Kidney glomerular epithelial cell (primary cell): ENCODE measurements around the gene SYT9.

Source experiments
- DNase-seq: peaks from one replicate; lab custom pipeline; 2025; lab: John Stamatoyannopoulos, UW

The SYT9 gene

DNA sequence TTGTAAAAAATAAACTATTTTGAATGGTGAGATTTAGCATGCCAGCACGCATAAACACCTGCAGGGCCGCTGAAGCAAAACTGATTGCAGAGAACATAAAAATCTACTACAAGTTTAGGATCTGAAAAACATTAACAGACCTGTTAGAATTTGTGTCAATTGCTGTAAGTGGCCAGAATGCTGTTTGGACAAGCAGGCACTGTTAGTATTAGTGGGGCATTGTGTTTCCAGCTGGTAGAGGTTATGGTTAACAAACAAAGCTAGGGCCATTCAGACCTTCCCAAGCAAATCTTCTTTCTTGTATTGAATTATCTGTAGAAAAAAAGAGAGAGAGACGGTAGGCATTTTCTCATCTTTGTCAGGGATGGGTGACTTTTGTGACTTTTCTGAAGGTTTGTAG is 176.0 kb downstream of the SYT9 start:
- no peak for DNase-seq

- no peak for DNase-seq
Measured at GRCh38 chr11:7428196-7428595, 176.5 kb downstream of the SYT9 start.

DNA sequence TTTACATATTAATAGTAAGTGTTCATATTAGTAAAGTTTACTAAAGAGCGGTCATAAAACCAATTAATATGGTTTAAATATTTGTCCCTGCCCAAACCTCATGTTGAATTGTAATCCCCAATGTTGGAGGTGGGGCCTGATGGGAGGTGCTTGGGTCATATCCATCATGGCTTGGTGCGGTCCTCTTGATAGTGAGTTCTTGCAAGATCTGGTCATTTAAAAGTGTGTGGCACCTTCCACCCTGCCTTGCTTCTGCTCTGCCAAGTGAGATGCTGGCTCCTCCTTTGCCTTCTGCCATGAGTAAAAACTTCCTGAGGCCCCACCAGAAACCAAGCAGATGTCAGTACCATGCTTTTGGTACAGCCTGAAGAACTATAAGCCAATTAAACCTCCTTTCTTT is 178.8 kb downstream of the SYT9 start:
- DNase-seq = no peak

GRCh38 chr11:7435176-7435575 is 183.5 kb downstream of the SYT9 start:
- DNase-seq = no peak

GRCh38 chr11:7436146-7436545 is 184.4 kb downstream of the SYT9 start:
- DNase-seq = no peak

GRCh38 chr11:7436657-7437056 is 185.0 kb downstream of the SYT9 start:
- DNase-seq = no peak

DNA sequence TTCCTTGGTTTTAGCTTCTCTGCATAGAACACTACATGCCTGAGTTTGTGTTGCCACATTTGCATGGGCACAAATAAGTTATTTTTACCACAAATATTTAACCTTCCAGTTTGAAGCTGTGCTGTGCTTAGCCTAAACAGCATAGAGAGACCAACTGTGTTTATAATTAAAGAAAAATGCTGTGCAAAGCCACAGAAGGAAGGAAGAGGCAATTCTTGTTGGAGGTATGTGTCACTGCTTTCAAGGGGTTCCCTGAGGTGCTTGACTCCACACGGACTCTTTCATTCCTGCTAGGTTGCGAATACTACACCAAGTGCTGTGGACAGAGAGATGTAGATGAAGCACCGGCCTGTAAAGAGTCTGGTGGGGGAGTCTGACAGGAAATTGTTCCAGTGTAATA is 186.0 kb downstream of the SYT9 start:
- DNase-seq = no peak

DNA sequence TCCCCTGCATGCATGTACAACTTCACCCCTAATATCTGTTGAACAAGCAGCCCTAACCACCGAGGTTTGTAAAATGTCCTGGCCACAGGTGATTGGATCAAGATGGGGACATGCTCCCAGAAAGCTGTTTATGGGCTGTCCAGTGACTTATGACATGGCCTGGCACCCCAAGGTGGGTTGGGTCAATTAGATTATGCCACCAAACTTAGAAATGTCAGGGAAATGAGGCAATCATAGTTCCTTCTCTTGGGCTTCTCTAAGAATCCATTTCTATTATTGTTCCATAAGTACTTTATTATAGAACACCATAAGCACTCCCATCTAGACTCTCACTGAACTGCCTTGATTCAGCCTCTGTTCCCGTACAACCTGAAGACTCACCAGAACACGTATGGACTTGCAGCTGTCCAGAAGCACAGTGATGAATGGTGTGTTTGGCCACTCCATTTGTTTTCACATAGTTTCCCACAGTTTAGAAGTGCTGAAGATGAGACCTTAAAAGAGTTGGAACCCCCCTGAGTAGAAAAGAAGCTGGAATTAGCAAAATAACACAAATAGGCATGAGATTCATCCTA is 188.1 kb downstream of the SYT9 start:
- DNase-seq = no peak

DNA sequence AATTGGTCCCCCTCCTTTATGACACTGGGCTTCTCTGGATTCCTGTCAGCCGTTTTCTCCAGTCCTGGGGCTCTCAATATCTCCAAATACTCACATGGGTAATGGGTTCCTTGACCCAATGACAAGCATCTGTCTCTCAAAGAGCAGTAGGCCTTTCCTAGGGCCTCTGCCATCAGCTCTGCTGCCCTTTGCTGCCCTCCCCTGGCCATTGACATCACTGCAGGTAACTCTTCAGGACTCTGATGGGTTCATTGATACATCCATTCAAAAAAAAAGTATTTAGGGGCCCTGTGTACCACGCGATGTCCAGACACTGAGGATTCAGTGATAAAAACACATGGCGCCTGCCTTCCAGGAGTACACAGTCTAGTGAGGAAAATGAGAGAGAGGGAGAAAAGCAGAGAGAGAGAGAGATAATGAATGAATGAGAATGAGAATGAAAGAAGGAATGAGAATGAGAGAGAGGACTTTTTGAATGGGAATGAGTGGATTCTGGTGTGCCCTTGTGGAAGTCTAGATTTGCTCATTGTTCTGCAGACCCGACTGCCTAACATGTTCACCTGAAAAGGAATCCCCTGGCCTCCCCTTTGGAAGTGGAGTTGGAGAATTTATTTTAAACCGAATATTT is 191.0 kb downstream of the SYT9 start:
- DNase-seq = peak; percentile 34

DNA sequence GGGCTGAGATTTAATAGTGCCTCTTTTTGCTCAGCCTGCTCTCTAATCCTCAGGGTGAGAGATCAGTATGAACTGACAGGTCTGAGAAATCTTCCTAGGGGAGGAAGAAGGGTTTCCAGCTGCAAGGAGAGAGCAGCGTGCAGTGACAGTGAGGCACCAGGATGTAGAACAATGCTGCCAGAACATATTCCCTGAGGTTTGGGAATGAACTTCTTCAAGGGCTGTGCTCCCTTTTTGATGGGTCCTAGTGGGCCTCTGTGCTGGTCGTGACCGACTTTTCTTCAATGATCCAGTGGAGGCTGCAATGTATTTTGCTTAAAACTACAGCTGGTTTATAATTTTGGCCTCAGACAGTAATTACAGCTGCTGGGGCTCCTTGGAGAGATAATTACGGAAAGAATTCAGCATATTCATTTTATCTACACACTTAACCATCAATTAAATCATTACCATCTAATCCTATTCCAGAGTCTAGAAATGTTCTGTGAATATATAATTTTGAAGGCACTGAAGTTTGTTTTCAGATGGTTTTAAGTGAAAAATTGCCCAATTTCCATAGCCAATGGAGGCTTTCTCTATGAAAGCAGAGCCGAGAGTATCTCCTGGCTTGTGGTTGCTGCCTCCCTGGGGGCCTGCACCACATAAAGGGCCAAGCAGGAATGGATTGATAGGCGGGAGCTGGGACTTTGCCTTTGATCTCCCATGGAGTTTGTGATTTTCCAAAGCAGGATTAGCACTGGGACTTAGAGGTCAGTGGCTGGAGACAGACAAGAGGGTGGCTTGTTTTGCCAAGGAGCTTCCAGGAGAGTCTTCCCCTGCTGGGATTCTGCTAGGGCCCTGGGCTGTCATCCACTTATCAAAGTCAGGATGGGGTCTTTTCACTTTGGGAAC is 192.6 kb downstream of the SYT9 start:
- DNase-seq = no peak

GRCh38 chr11:7445564-7445963 is 193.9 kb downstream of the SYT9 start:
- DNase-seq = no peak

DNA sequence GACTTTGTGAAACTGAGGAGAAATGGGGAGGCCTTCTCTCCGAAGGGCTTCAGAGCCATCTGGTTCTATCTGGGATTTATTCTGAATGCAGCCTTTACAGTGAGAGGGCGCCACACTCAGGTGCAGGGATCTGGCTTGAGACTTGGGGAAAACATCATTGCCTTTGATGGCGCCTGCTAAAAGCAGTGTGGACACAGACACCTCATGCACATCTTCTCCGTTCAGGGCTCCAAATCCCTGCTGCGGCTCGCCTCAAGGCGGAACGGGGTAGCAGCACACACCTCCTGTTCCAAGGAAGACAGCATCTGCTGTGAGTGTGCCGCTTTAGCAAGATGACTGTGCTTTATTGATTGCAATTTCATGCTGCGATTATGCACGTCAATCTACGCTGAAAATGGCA is 196.5 kb downstream of the SYT9 start:
- no peak for DNase-seq

DNA sequence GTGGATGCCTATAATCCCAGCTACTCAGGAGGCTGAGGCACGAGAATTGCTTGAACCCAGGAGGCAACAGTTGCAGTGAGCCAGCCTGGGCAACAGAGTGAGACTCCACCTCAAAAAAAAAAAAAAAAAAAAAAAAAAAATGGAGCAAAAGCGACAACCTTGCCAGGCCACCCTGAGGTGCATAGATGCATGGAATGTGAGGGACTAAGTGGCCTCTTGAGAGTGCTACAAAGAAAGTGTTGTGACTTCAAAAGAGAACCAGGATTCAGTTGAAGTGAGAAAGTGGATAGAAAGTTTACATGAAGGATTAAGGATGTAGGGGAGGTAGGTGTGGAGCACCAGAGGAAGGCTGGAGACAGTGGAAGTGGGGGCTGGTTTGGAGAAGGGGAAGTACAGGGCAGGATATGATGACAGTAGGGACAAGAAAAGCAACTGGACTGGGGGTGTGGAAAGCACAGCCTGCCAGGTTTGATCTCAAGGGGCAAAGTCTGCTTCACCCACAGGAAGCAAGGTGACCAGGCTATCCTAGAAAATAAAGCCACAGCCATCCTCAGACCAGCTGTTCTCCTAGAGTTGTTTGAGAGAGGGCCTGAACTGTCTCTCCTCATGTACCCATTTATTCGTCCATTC is 197.6 kb downstream of the SYT9 start:
- DNase-seq = no peak

DNA sequence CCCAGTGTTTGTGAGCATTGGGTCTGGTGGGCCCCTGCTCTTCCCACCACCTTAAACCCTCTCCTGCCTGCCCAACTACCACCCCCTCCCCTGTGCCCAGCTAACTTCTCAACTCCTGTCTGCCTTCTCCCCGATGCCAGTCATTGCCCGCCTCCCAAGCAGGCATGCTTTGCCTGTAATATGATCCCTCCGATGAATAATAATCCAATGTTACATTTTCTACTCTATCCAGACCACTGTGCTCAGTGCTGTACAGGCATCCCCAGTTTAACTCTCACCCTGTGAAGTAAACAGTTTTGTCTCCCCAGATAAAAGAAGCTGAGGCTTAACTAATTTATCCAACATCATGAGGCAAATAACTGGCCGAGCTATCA is 198.1 kb downstream of the SYT9 start:
- DNase-seq = no peak

DNA sequence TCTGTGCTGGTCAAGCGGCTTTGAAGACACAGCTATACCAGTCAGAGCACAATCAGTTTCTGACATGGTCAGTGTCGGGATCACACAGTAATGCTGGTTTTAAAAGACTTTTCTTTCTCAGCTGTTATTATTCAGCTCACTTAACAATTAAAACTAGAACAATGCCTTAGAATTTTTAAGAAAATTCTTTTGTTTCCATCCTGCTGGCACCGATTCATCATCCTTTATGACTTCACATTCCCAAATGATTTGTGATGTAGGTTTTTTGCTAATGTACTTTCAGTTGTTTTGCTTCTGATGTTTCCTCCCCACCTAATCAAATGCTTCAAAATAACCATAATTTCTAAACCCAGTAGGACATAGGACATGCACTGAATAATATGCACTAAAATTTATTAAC is 199.1 kb downstream of the SYT9 start:
- DNase-seq = no peak

DNA sequence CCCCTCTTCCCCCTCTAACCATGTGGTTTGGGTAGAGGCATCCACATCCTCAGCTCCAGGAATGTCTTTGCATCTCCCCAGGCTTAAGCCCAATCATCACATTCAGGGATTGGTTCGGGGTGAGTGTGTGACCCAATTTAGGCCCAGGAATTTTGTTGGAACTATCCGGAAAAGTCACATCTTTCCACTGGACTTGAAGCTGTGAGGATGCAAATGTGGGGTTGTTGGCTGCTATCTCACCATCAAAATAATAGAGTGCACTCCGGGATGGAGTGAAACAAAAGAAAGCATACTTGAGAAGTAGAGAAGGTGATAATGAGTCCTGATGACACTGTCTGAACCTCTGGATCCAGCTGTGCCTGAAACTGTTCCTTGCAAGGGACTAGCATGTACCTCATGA is 199.8 kb downstream of the SYT9 start:
- no peak for DNase-seq

DNA sequence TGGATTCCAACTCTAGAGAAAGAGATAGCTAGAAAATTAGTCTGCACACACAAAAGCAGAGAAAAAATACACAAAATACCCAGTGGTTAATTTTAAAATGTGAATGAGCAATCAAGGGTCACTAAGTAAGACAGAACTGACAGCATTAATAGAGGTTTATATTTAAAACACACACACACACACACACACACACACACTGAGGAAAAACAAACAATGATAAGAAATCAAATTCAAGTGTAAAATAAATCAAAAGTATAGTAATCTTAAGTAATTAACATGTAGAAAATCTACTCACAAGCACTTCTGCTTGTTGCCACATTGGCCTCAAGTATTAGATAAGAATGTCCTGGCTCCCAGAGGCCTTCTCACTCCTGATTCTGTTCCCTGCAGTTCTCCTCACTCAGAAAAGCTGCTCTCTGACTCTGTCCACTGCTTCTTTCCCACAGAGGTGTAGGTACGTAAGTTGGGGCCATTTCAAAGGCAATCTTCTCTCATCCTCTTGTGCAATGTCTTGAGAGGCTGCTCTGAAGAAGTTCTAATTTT is 200.3 kb downstream of the SYT9 start:
- no peak for DNase-seq

GRCh38 chr11:7454854-7455253 is 203.2 kb downstream of the SYT9 start:
- no peak for DNase-seq

GRCh38 chr11:7457211-7457610 is 205.5 kb downstream of the SYT9 start:
- peak; percentile 29 for DNase-seq

- no peak for DNase-seq
Measured at GRCh38 chr11:7462706-7463105, 211.0 kb downstream of the SYT9 start.

DNA sequence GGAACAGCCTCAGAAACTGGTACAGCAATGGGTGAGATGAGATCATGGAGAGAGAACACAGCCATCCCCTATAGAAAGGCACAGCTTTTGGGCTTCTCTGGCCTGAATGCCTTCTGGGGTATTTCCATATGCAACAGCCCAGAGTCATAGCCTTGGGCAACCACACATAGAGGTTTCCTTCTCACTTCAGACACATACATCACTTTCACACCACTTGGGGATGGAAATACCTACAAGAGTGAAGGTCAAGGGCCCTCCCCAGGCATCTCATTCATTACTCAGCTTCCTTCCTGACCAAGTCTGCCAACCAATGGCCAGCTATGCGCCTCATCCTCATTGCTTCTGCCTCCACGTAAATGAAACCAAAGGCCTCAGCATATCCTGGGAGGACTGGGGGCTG is 215.9 kb downstream of the SYT9 start:
- DNase-seq = no peak

DNA sequence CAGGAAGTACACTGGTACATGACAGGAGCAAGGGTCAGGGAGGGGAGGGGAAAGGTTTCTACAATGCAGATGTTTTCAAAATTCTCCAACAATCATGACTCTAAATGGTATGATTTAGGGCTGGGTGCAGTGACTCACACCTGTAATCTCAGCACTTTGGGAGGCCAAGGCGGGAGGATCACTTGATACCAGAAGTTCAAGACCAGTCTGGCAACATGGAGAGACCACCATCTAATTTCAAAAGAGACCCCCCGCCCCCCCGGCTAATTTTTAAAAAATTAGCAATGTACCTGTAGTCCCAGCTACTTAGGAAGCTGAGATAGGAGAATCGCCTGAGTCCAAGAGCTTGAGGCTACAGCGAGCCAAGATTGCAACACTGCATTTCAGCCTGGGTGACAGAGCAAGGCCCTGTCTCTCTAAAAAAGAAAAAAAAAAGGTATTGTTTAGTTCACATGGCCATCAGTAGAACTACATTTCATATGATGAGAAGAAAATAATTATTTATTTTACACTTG is 217.7 kb downstream of the SYT9 start:
- no peak for DNase-seq
